GM21717 (cell line): ENCODE measurements around the gene CBY2.

Source experiments
- ATAC-seq: cut with Tn5 transposase; IDR thresholded peaks from one replicate; pipeline ENCODE4 v1.9.1; 2021; ENCODE audit warnings: mild to moderate bottlenecking, moderate library complexity; ENCODE audit not compliant: unreplicated experiment

The CBY2 gene

GRCh38 chr13:45700971-45701900, 884 bp upstream of the CBY2 start:
- peak; percentile 70 for ATAC-seq

GRCh38 chr13:45702869-45703391, 810 bp downstream of the CBY2 start:
- ATAC-seq: no peak

DNA sequence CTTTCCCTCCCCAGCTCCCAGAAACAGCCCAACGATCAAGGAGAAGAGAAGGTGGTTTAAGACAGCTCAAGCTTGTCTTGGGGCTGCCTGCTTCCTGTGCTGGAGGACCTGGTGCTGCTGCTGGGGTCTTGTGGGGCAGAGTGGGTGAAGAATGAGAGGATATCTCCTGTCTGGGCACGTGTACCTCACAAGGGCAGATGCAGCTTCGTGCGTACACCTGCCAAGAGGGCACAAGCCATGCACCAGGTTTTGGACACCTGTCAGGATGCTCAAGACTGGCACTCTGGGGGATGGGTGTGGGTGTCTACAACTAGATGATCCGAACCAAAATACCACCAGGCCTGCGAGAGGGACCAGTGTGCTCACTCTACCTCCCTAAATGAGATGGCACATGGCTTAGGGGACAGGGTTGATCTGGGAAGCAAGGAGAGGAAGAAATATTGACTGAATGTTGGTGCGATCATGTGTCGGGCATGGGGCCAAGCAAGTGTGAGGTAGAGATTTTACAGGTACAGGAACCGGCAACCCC, 2.2 kb downstream of the CBY2 start:
- ATAC-seq: no peak

DNA sequence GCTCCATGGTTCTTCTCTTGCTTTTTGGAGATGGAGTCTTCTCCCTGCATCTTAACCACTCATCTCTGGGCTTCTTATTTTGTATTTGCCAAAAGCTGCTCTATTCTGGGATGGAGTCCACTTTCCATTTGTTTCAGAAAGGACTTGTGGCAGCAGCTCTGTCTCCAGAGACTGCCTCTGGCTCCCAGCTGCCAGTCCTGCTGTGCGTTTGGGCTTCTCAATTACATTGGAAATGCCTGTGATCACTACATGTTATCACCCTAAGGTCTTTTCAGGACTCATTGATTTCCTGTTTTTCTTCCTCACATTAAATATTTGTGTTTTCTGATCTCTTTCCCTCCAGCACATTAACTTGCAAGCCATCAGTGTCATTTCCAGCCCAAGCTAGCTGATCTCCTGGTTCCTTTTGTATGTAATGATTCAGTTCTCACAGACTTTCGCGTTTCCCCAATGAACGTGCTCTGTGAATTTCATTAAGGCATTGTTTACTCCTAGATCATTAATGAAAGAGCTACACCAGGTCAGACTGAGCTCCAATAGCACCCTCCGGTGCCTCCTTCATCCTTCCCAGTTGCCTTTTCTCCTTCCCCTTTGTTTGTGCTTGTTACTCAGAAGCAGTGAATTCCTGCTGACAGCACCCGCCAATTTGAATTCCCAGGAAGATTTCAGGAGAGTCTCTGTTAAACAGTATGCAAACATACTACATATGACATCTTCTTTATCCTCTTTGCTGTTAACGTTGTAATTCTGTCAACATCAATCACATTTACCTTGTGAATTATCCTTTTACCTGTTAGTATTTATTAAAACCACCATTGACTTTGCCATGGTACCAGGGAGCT, 3.0 kb downstream of the CBY2 start:
- no peak for ATAC-seq

- ATAC-seq: no peak
These were observed 3.8 kb downstream of the CBY2 start for GRCh38 chr13:45705918-45706317.

DNA sequence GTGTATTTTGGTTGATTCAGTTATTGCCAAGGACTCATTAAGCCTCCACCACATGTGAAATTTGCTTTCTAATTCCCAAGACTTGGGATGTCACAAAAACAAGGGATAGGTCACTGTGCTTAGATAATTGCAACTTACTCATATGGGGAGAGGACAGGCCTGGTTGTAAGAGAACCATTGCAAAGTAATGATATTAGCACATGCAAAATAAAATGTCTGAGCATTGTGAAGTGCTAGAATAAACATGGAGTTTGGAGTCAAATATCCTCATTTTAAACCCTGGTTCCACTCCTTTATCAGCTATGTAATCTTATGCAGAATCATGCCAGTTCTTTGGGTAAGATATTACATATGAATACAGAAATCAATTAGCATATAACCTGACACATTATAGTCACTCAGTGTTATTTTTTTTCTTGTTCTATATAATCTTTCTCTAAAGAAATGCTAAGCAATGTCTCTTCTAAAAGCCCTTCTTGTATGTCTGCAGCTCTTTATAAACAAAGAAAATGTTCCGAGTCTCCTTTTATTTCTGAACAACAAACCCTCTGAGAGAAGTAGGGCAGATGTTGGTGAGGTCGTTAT, 5.5 kb downstream of the CBY2 start:
- no peak for ATAC-seq

DNA sequence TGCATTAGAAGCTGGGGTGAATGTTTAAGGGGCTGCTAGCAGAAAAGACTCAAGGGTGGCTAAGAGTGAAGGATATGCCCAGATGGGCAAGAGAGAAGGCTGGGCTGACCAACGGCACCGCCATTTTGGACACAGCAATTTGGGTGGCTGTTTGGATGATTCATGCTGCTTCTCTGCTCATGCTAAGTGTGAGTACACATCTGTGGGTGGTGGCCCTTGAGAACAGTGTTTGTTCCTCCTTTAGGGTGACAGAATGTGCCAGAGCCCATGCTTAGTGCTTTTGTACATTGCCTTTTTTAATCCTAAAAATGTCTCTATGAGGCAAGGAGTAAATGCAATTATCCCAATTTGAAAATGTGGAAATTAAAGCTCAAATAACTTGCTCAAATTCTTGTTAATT, 9.8 kb downstream of the CBY2 start:
- no peak for ATAC-seq

- ATAC-seq: no peak
These were observed 11.1 kb downstream of the CBY2 start for GRCh38 chr13:45713106-45713690.

DNA sequence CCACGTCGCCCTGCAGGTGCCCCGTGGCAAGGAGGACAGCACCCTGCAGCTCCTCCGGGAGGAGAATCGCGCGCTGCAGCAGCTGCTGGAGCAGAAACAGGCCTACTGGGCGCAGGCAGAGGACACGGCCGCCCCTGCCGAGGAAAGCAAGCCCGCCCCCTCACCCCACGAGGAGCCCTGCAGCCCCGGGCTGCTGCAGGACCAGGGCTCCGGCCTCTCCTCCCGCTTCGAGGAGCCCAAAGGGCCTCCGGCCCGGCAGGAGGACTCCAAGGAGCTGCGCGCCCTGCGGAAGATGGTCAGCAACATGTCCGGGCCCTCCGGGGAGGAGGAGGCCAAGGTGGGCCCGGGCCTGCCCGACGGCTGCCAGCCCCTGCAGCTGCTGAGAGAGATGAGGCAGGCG, 11.6 kb downstream of the CBY2 start:
- ATAC-seq: no peak

DNA sequence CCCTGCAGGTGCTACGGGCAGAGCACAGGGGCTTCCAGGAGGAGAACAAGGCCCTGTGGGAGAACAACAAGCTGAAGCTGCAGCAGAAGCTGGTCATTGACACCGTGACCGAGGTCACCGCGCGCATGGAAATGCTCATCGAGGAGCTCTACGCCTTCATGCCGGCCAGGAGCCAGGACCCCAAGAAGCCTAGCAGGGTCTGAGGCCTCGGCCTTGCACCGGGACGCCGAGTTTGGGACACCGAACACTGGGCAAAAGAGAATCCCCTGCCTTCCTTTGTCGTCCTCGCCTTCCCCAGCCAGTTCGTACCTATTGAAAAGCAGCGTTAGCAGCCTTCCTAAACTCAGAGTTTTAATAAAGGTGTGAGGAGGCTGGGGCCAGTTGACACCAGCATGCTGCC, 12.1 kb downstream of the CBY2 start:
- ATAC-seq: no peak

DNA sequence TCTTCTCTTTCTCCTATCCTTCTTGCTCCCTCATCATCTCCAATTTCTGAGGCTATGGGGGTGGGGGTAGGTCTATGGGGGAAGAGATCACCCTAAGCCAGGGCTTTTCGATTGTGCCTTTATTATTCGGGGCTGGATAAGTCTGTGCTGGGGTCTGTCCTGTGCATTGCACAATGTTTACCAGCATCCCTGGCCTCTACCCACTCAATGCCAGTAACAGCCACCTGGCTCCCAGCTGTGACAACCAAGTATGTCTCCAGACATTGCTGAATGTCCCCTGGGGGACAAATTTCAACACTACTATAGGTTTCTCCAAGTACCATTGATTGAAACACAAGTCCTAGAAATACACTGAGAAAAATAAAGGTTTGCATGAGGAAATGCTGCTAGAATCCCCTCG, 13.2 kb downstream of the CBY2 start:
- no peak for ATAC-seq

DNA sequence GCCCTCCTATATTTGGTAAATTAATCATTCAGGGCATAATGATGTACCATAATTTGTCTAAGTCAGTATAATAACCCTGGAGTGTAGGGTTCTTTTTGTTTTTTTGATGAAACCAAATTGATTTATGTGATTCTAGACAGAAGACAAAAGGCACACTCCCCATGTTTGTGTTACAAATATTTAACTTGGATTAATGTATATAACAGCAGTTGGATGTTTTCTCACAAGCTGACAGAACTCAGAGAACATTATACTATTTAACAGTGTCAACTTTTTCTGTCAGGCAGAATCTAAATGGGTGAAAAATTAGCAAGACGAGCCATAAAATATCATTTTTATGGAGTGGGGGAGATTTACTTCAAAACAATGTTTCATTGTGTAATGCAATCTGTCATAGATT, 15.2 kb downstream of the CBY2 start:
- ATAC-seq: no peak

DNA sequence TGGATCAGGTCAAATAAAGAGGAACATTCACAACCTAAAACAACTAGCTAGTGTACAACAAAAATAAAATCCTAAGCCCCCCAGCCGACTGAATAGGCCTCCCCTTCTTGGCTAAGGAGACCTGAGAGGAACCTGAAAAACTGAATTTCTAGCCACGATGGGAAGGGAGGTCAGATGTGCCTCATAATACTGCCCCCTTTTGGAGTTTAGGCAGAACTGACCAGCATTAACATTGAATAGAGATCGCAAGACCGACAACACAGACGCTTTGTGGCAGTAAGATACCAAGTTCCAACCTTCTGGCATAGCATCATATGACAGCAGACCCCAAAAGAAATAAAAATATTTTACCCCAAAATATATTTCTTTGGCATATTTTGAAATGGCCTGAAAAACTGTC, 15.9 kb downstream of the CBY2 start:
- no peak for ATAC-seq

GRCh38 chr13:45718992-45719391, 16.9 kb downstream of the CBY2 start:
- ATAC-seq: no peak

- no peak for ATAC-seq
These were observed 19.1 kb downstream of the CBY2 start for GRCh38 chr13:45721203-45721731.

DNA sequence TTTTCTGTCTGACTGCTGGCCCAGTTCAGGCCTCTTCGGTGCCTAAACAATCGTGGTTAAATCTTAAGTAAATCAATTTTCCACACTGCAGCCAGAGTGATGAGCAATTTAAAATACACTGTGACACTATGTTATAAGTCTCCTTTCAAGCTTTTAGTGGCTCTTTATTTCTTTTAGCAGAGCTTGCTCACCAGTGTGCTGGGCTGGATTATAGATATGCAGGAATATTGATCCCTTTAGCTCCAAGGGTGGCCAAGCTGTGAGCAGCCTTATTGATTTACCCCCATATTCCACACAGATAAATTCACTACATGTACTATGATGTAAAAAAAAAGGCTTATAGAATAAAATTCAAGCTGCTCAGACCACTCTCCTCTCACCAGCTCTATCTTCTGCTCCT, 21.7 kb downstream of the CBY2 start:
- ATAC-seq: no peak

DNA sequence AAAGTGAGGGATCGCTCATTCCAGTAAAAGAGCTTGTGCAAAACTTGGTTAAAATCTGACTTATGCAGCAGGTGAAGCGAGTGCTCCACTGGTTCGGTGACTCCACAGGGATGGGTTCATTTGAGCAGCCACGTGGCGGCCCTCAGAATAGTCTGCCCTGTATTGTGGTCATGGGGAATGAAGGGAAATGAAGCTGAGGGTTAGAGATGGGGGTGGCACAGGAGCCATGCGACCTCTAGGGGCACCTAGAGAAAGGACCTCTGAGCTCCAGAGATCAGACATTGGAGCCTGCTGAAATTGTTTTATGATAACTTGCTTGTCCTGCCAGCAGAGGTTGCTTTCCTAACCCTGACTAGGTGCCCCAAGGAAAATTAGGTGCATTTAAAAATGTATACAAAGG, 26.6 kb downstream of the CBY2 start:
- no peak for ATAC-seq

DNA sequence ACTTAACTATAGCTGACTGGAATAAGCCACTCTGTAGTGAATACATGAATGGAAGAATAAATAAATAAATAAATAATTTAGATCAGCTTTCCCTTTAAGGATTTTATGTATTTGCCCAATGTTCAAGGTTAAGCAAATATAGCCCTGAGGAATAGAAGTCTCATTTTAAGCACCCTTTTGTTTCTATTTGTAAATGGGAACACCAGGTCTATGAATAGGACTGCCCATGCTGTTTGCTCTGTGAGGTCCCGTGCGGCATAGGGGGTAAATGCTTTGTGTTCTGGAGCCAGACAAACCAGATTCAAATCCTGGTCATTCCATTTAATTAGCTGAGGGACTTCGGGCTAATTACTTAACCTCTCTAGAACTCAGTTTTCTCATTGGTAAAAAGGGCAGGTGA, 29.3 kb downstream of the CBY2 start:
- no peak for ATAC-seq

DNA sequence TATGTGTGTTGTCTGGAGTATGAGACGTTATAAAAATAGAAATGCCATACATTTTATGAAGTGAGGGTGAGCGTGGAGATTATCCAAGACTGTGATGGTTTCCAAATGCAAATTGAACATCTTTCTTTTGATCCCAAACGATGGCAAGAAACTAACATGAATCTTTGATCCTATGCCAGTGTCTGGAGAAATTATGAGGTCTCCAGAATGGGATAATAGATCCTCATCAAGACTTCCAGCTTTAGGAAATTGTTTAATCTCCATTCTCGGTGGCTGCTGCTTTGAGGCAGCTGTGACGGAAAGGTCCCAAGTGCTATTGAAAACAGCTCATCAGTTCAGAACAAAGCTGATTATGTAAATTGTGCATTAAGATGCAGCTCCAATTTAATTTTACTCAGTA, 30.8 kb downstream of the CBY2 start:
- ATAC-seq: no peak

GRCh38 chr13:45733361-45733760, 31.2 kb downstream of the CBY2 start:
- ATAC-seq: no peak
